Superior temporal gyrus (tissue), 1 donor: ENCODE data around the gene OLR1.
A peak's percentile ranks its signal among the peaks of the same experiment; 100 is the strongest.

Experiments used
- DNase-seq: peaks from one replicate; pipeline ENCODE4 v3.0.0-alpha.2; 2016; ENCODE audit errors: extremely low spot score

OLR1 gene

GRCh38 chr12:10153271-10154144, 18.4 kb downstream of the OLR1 start:
- peak; percentile 90 for DNase-seq

- no peak for DNase-seq
Measured at GRCh38 chr12:10151621-10152020, 20.3 kb downstream of the OLR1 start.

- no peak for DNase-seq
Measured at GRCh38 chr12:10147714-10148403, 24.1 kb downstream of the OLR1 start.

- DNase-seq = no peak
Measured at GRCh38 chr12:10142976-10143589, 28.8 kb downstream of the OLR1 start.

GRCh38 chr12:10140001-10140400, 31.9 kb downstream of the OLR1 start:
- peak; percentile 78 for DNase-seq

GRCh38 chr12:10136637-10137205, 35.2 kb downstream of the OLR1 start:
- no peak for DNase-seq

GRCh38 chr12:10135126-10135525, 36.8 kb downstream of the OLR1 start:
- no peak for DNase-seq

- no peak for DNase-seq
Measured at GRCh38 chr12:10132850-10133370, 39.0 kb downstream of the OLR1 start.

- no peak for DNase-seq
Measured at GRCh38 chr12:10131111-10131690, 40.7 kb downstream of the OLR1 start.

GRCh38 chr12:10130042-10130441, 41.9 kb downstream of the OLR1 start, which contains the start of gene CLEC7A:
CLEC7A (minus strand) TSS chr12:10130199; CDS start chr12:10130082, 117 bp downstream.
- no peak for DNase-seq

GRCh38 chr12:10128687-10129086, 43.2 kb downstream of the OLR1 start:
- DNase-seq = no peak

- no peak for DNase-seq
Measured at GRCh38 chr12:10126413-10126812, 45.5 kb downstream of the OLR1 start.

- DNase-seq = no peak
Measured at GRCh38 chr12:10122689-10123088, 49.2 kb downstream of the OLR1 start.

GRCh38 chr12:10121278-10121677, 50.7 kb downstream of the OLR1 start:
- DNase-seq = peak; percentile 35

- no peak for DNase-seq
Measured at GRCh38 chr12:10119066-10119465, 52.9 kb downstream of the OLR1 start.

- DNase-seq = no peak
Measured at GRCh38 chr12:10115890-10116289, 56.0 kb downstream of the OLR1 start.

- no peak for DNase-seq
Measured at GRCh38 chr12:10115311-10115710, 56.6 kb downstream of the OLR1 start.

GRCh38 chr12:10113920-10114319, 58.0 kb downstream of the OLR1 start:
- DNase-seq = no peak

- no peak for DNase-seq
Measured at GRCh38 chr12:10113075-10113474, 58.9 kb downstream of the OLR1 start.

- DNase-seq = no peak
Measured at GRCh38 chr12:10111451-10111850, 60.5 kb downstream of the OLR1 start.

GRCh38 chr12:10110256-10110844, 61.6 kb downstream of the OLR1 start:
- DNase-seq = no peak
